Muscle of leg (tissue), 11 donors: Measurements from ENCODE around the gene COL27A1. TPM values are rescaled to one million over a fixed set of nuclear protein-coding genes. Genes with fewer than 3 reads are reported as not detected.
"Not testable (repeated sequence)": the region's sequence is repeated elsewhere in the genome, so short reads cannot be mapped to it uniquely, and the experiment has no call there.

Source experiments
- DNase-seq: peaks from one replicate; pipeline ENCODE4 v3.0.0; 2013
- H3K27ac ChIP-seq: one replicate; pipeline ENCODE4 v1.5.1; 2013; ENCODE audit warnings: mild to moderate bottlenecking, low read length, control low read depth
- H3K27me3 ChIP-seq: one replicate; pipeline ENCODE4 v1.6.1; 2013; ENCODE audit warnings: low read length; ENCODE audit not compliant: control insufficient read depth, insufficient read depth
- H3K36me3 ChIP-seq: one replicate; pipeline ENCODE4 v1.6.1; 2013; ENCODE audit warnings: low read length; ENCODE audit not compliant: control insufficient read depth, insufficient read depth
- H3K4me1 ChIP-seq: one replicate; pipeline ENCODE4 v1.6.1; 2013; ENCODE audit warnings: low read length; ENCODE audit not compliant: control insufficient read depth, insufficient read depth
- H3K4me3 ChIP-seq: one replicate; pipeline ENCODE4 v1.5.1; 2013; ENCODE audit warnings: low read length, control low read depth
- H3K9me3 ChIP-seq: replicated peaks from 2 replicates; pipeline ENCODE4 v1.6.1; 2013; ENCODE audit warnings: low read depth, low read length; ENCODE audit not compliant: control insufficient read depth
- WGBS: methylation state at CpG from one replicate; pipeline ENCODE4 v1.1.5; 2013; ENCODE audit warnings: missing lambda C conversion rate; ENCODE audit not compliant: insufficient coverage; 5-methylcytosine and 5-hydroxymethylcytosine counted together
- polyA plus RNA-seq, 8 donors: library from polyadenylated mRNA; unstranded; fragments of 120-200 nt; gene quantifications; one replicate each; pipeline versions ENCODE4 v1.2.1 to v1.2.3, GENCODE V29; 2013; ENCODE audit warnings: inconsistent platforms in 1 of 8, low replicate concordance in 1 of 8; ENCODE audit not compliant: insufficient read length in 8 of 8, insufficient read depth in 1 of 8
- total RNA-seq: library from RNA; stranded (reverse); fragments of 120-200 nt; gene quantifications from one replicate; pipeline ENCODE4 v1.2.4, GENCODE V29; 2013

The COL27A1 gene
- total and polyA plus RNA-seq, 9 donors = 22.1 to 41.3 (median 33.9) TPM

GRCh38 chr9:114324965-114325364, 169.6 kb downstream of the COL27A1 start:
- H3K9me3 ChIP-seq, H3K27me3 ChIP-seq, H3K36me3 ChIP-seq, H3K27ac ChIP-seq, H3K4me1 ChIP-seq, H3K4me3 ChIP-seq, DNase-seq: not testable (repeated sequence)
- WGBS = 59% methylated on average over 7 of the region's 9 CpGs

GRCh38 chr9:114325684-114326254, 170.4 kb downstream of the COL27A1 start:
- H3K4me1 ChIP-seq, H3K36me3 ChIP-seq, H3K9me3 ChIP-seq, H3K27ac ChIP-seq, DNase-seq, H3K27me3 ChIP-seq, H3K4me3 ChIP-seq: not testable (repeated sequence)
- WGBS = no CpG with 5 or more reads among the region's 3 CpGs

DNA sequence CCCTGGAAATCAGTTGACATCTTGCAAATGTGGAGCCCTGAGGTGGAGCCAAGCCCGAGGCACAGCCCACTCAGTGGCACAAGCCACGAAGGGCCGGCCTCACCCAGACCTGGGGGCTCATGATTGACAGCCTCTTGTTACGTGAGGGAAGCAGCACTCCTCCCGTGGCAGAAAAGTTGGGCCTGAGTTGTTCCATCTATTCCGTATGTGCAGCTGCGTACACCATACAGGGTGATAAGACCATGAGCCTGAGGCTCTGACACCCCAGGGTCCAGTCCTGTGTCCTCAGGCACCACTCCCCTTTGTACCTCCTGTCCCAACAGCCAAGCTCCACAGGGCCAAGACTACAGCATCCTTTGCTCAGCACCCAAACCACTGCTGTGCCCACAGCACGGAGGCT, 172.4 kb downstream of the COL27A1 start:
- WGBS = 91% methylated on average over 8 of the region's 8 CpGs
- Histone ChIP-seq H3K4me1 (no peaks in the 10 kb centered on the region), H3K27me3 (no peaks in the 10 kb centered on the region), H3K27ac (no peak overlapping the region), H3K9me3 (no peaks in the 10 kb centered on the region), H3K36me3 (no peaks in the 10 kb centered on the region), H3K4me3 (no peak overlapping the region)
- DNase-seq = no peak

DNA sequence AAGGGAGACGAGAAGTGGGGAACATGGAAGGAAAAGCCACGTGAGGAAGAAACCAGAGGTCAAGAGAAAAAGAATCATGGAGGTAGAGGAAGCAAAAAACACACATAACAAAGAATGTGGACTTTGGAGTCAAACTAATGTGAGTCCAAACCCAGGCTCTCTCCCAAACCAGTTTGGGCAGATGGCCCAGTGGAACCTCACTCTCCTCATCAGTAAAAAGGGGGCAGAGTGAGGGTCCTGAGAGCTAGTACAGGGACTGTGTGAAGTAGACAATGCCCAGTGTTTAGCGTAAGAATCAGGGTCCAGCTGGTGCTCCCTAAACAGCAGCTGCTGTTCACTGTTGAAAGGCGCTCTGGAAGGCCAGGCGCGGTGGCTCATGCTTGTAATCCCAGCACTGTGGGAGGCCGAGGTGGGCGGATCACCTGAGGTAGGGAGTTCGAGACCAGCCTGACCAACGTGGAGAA, 173.1 kb downstream of the COL27A1 start:
- not testable (repeated sequence) for H3K4me1 ChIP-seq, H3K4me3 ChIP-seq, H3K27ac ChIP-seq, H3K9me3 ChIP-seq, H3K27me3 ChIP-seq, DNase-seq, H3K36me3 ChIP-seq
- 84% methylated on average over 5 of the region's 10 CpGs for WGBS

DNA sequence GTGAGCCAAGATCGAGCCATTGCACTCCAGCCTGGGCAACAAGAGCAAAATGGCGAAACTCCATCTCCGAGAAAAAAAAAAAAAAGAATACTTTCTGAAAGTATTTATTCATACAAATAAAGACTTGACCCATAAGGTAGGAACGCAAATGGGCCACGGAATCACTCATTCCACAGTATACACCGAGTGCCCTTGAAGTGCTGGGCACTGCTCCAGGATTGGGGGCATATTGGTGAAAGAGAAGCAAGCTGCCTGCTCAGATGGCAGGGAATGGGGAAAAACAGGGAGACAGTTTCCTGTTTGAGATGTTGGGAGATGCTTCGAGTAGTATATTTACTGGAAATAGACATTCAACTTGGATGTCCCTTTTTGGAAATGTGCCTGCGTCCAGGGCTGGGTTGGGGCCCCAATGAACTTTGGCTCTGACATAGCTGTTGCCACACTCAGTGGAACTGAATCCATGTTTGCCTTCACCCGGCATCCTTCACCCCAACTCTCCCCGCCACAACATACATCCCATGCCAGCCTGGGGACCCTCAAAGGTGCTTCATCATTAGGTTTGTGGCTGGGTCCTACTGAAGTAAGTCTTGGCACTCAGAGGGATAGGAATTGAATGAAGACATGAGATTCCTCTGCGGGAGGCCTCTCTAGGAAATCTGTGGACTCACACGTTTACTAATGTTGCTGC, 173.7 kb downstream of the COL27A1 start:
- not testable (repeated sequence) for H3K4me1 ChIP-seq, H3K4me3 ChIP-seq, H3K9me3 ChIP-seq, H3K27ac ChIP-seq, H3K27me3 ChIP-seq, H3K36me3 ChIP-seq, DNase-seq
- 96% methylated on average over 3 of the region's 12 CpGs for WGBS

DNA sequence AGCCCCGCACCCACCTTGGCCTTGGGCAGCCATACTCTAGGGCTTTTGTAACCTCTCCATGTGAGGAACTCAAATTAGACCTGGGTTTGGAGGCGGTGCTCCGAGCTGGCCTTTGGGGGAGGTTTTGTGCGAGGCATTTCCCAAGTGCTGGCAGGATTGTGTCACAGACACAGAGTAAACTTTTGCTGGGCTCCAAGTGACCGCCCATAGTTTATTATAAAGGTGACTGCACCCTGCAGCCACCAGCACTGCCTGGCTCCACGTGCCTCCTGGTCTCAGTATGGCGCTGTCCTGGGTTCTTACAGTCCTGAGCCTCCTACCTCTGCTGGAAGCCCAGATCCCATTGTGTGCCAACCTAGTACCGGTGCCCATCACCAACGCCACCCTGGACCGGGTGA, 174.3 kb downstream of the COL27A1 start, which contains the start of gene ORM2:
ORM2 (plus strand) TSS at position 245 of the 398 bp plus-strand sequence; CDS start at position 281, 36 bp downstream.
- not testable (repeated sequence) for H3K4me3 ChIP-seq, H3K27ac ChIP-seq, DNase-seq

GRCh38 chr9:114330636-114331035, 175.3 kb downstream of the COL27A1 start:
- Histone ChIP-seq H3K4me3 (no peak overlapping the region), H3K36me3 (no peaks in the 10 kb centered on the region), H3K4me1 (no peaks in the 10 kb centered on the region), H3K9me3 (no peaks in the 10 kb centered on the region), H3K27ac (no peak overlapping the region), H3K27me3 (no peaks in the 10 kb centered on the region)
- WGBS = 47% methylated on average over 3 of the region's 10 CpGs
- no peak for DNase-seq

More for the DNA sequence above, 174.3 kb downstream of the COL27A1 start, which contains the start of gene ORM2:
- H3K27me3 ChIP-seq, H3K4me1 ChIP-seq, H3K36me3 ChIP-seq, H3K9me3 ChIP-seq: not testable (repeated sequence)
- WGBS = no CpG with 5 or more reads among the region's 10 CpGs

- H3K4me1 ChIP-seq, H3K9me3 ChIP-seq, H3K4me3 ChIP-seq, H3K36me3 ChIP-seq, H3K27ac ChIP-seq, DNase-seq, H3K27me3 ChIP-seq: not testable (repeated sequence)
- WGBS = 54% methylated on average over 6 of the region's 19 CpGs
Observed at GRCh38 chr9:114331229-114332195, 176.2 kb downstream of the COL27A1 start.

GRCh38 chr9:114332474-114333040, 177.2 kb downstream of the COL27A1 start:
- not testable (repeated sequence) for H3K4me3 ChIP-seq, DNase-seq, H3K4me1 ChIP-seq, H3K36me3 ChIP-seq, H3K27ac ChIP-seq, H3K9me3 ChIP-seq, H3K27me3 ChIP-seq
- 55% methylated on average over 1 of the region's 4 CpGs for WGBS

GRCh38 chr9:114333718-114334117, 178.4 kb downstream of the COL27A1 start:
- no CpG with 5 or more reads among the region's 4 CpGs for WGBS
- H3K27me3 ChIP-seq, H3K9me3 ChIP-seq, H3K27ac ChIP-seq, H3K4me1 ChIP-seq, DNase-seq, H3K4me3 ChIP-seq: not testable (repeated sequence)
- peaks cover 20% of the 10 kb centered on the region for H3K36me3 ChIP-seq
